ENCODE results near the gene ZNF581. TPM values are rescaled to one million over a fixed set of nuclear protein-coding genes. Genes with fewer than 3 reads are reported as not detected.

ZNF581 gene
- total and polyA plus RNA-seq, 4 donors = 2.1 to 7.3 (median 5.2) TPM

- Histone ChIP-seq H3K27ac (ENCODE audit: low read depth in 1 of 2, low read length in 2 of 2) (no peak overlapping the region), H3K9ac (ENCODE audit: low read depth in 1 of 2, low read length in 2 of 2) (no peak overlapping the region), H3K27me3 (ENCODE audit: control insufficient read depth in 4 of 4, insufficient read depth in 4 of 4, low read length in 3 of 4) (no peaks in the 10 kb centered on the region), H3K4me3 (ENCODE audit: low read depth in 1 of 3, low read length in 3 of 3) (no peak overlapping the region), H3K4me1 (ENCODE audit: control insufficient read depth in 4 of 4, insufficient read depth in 4 of 4, low read length in 3 of 4) (peaks cover 0 to 10% (median 0%) of the 10 kb centered on the region in 4 donors), H3K36me3 (ENCODE audit: control insufficient read depth in 4 of 4, insufficient read depth in 3 of 4, low read depth in 1 of 4, low read length in 3 of 4) (peaks cover 30 to 80% (median 67%) of the 10 kb centered on the region in 4 donors), H3K9me3 (ENCODE audit: control insufficient read depth in 4 of 4, low read length in 3 of 4) (no peaks in the 10 kb centered on the region)
- WGBS = 92% methylated on average over 12 of the region's 12 CpGs
- TF ChIP-seq GABPA (IDR thresholded peaks at IDR 0.05 in 1 of 2, conservative IDR thresholded peaks at IDR 0.05 in 1 of 2) (no peak), FOXA1 (IDR thresholded peaks at IDR 0.05) (no peak), ATF3 (IDR thresholded peaks at IDR 0.05) (no peak), ZBTB33 (IDR thresholded peaks at IDR 0.05) (no peak), FOXA2 (IDR thresholded peaks at IDR 0.05) (no peak), CTCF (IDR thresholded peaks at IDR 0.05; ENCODE audit: low read depth, low read length, missing input control) (no peak), RAD21 (IDR thresholded peaks at IDR 0.05) (no peak), MAX (IDR thresholded peaks at IDR 0.05) (no peak), TAF1 (conservative IDR thresholded peaks at IDR 0.05) (no peak), SP1 (IDR thresholded peaks at IDR 0.05) (no peak), NR2F2 (IDR thresholded peaks at IDR 0.05) (no peak), JUND (IDR thresholded peaks at IDR 0.05) (no peak)
- DNase-seq (ENCODE audit: low spot score) = no peak
These were observed 23.0 kb downstream of the ZNF581 start for GRCh38 chr19:55666343-55667005.

- Histone ChIP-seq H3K9me3 (ENCODE audit: control insufficient read depth in 4 of 4, low read length in 3 of 4) (no peaks in the 10 kb centered on the region), H3K9ac (ENCODE audit: low read depth in 1 of 2, low read length in 2 of 2) (no peak overlapping the region), H3K4me1 (ENCODE audit: control insufficient read depth in 4 of 4, insufficient read depth in 4 of 4, low read length in 3 of 4) (peaks cover 0 to 12% (median 0%) of the 10 kb centered on the region in 4 donors), H3K4me3 (ENCODE audit: low read depth in 1 of 3, low read length in 3 of 3) (no peak overlapping the region), H3K27me3 (ENCODE audit: control insufficient read depth in 4 of 4, insufficient read depth in 4 of 4, low read length in 3 of 4) (no peaks in the 10 kb centered on the region), H3K36me3 (ENCODE audit: control insufficient read depth in 4 of 4, insufficient read depth in 3 of 4, low read depth in 1 of 4, low read length in 3 of 4) (peaks cover 27 to 75% (median 62%) of the 10 kb centered on the region in 4 donors), H3K27ac (ENCODE audit: low read depth in 1 of 2, low read length in 2 of 2) (no peak overlapping the region)
- TF ChIP-seq NR2F2 (IDR thresholded peaks at IDR 0.05) (no peak), HNF4A (conservative IDR thresholded peaks at IDR 0.05) (no peak), JUND (IDR thresholded peaks at IDR 0.05) (no peak), CTCF (IDR thresholded peaks at IDR 0.05; ENCODE audit: low read depth, low read length, missing input control) (no peak), FOXA2 (IDR thresholded peaks at IDR 0.05) (no peak), HNF4G (IDR thresholded peaks at IDR 0.05) (no peak), MAX (IDR thresholded peaks at IDR 0.05) (no peak), RAD21 (IDR thresholded peaks at IDR 0.05) (no peak), RXRA (IDR thresholded peaks at IDR 0.05) (no peak), ZBTB33 (IDR thresholded peaks at IDR 0.05) (no peak), TAF1 (conservative IDR thresholded peaks at IDR 0.05) (no peak), EGR1 (IDR thresholded peaks at IDR 0.05; ENCODE audit: low read depth in 2 of 2) (no peak), FOXA1 (IDR thresholded peaks at IDR 0.05) (no peak), GABPA (IDR thresholded peaks at IDR 0.05 in 1 of 2, conservative IDR thresholded peaks at IDR 0.05 in 1 of 2) (no peak)
- DNase-seq (ENCODE audit: low spot score) = no peak
- 99% methylated on average over 4 of the region's 4 CpGs for WGBS
These were observed 23.5 kb downstream of the ZNF581 start for GRCh38 chr19:55667006-55667381.

Measured in liver (tissue), 9 donors.